ENCODE data around the gene LONRF2.

DNA sequence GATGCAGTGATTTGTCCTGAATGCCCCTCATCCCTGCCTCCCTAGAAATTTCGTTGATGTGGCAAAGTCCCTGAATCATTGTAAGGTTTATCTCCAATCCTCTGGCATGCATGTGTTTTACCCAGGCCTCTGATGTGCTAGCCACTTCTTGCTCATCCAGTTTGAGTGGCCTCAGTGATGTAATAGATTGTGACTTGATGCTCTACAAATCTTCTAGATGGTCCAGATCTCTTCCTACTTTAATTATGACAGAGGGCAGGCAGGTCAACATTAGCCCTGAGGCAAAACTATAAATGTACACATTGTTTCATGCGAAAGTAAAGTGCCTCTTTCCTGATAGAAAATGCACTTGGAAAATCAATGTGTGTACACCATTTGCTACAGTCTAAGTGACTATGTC is 54.5 kb downstream of the LONRF2 start:
- TF ChIP-seq TAF1 (IDR thresholded peaks at IDR 0.05; ENCODE audit: borderline replicate concordance, low read depth, low read length) (no peak), POLR2A (IDR thresholded peaks at IDR 0.05; ENCODE audit: low read depth, low read length) (no peak), POLR2AphosphoS5 (IDR thresholded peaks at IDR 0.05; ENCODE audit: low read depth, low read length) (no peak)

All from GM12892 (cell line).